HG03439 (cell line): ENCODE data around the gene EPDR1.

Experiments used
- ATAC-seq: cut with Tn5 transposase; IDR thresholded peaks from one replicate; pipeline ENCODE4 v1.9.1; 2021; ENCODE audit warnings: mild to moderate bottlenecking, moderate library complexity; ENCODE audit not compliant: unreplicated experiment

Gene EPDR1

GRCh38 chr7:37920305-37920848 is at the start of gene EPDR1:
EPDR1 (plus strand) TSS chr7:37920640; CDS start chr7:37920940, 300 bp downstream.
- ATAC-seq = peak; percentile 38

- no peak for ATAC-seq
Observed at GRCh38 chr7:37882086-37882485, 38.4 kb upstream of the EPDR1 start.

GRCh38 chr7:37893359-37893758 is 27.1 kb upstream of the EPDR1 start:
- ATAC-seq = no peak

- ATAC-seq = no peak
Observed at GRCh38 chr7:37894671-37895070, 25.8 kb upstream of the EPDR1 start.

GRCh38 chr7:37899712-37900247 is 20.7 kb upstream of the EPDR1 start:
- ATAC-seq = no peak

- ATAC-seq = no peak
Observed at GRCh38 chr7:37901236-37901827, 19.1 kb upstream of the EPDR1 start.

GRCh38 chr7:37901890-37902524 is 18.4 kb upstream of the EPDR1 start:
- no peak for ATAC-seq

GRCh38 chr7:37908221-37908788 is 12.1 kb upstream of the EPDR1 start:
- no peak for ATAC-seq

- no peak for ATAC-seq
Observed at GRCh38 chr7:37912756-37913155, 7.7 kb upstream of the EPDR1 start.

GRCh38 chr7:37915438-37915837 is 5.0 kb upstream of the EPDR1 start:
- no peak for ATAC-seq

- ATAC-seq = no peak
Observed at GRCh38 chr7:37916017-37916672, 4.3 kb upstream of the EPDR1 start.

GRCh38 chr7:37916673-37917660 is 3.5 kb upstream of the EPDR1 start, which contains the start of gene SFRP4:
SFRP4 (minus strand) TSS chr7:37916817; CDS start chr7:37916537, 280 bp downstream.
- peak; percentile 52 for ATAC-seq

GRCh38 chr7:37918526-37918925 is 1.9 kb upstream of the EPDR1 start:
- ATAC-seq = no peak

GRCh38 chr7:37920849-37921805 is 687 bp downstream of the EPDR1 start:
- ATAC-seq = peak; percentile 37

- ATAC-seq = no peak
Observed at GRCh38 chr7:37921876-37922275, 1.4 kb downstream of the EPDR1 start.

- ATAC-seq = no peak
Observed at GRCh38 chr7:37923996-37924395, 3.6 kb downstream of the EPDR1 start.

GRCh38 chr7:37924491-37925041 is 4.1 kb downstream of the EPDR1 start:
- ATAC-seq = no peak

- ATAC-seq = no peak
Observed at GRCh38 chr7:37925620-37926019, 5.2 kb downstream of the EPDR1 start.
